ENCODE data around the gene ASB5.
"Not testable (repeated sequence)": the region's sequence is repeated elsewhere in the genome, so short reads cannot be mapped to it uniquely, and the experiment has no call there.

ASB5 gene

GRCh38 chr4:176217510-176217909 is 51.5 kb downstream of the ASB5 start:
- no peak for DNase-seq

- DNase-seq = not testable (repeated sequence)
Observed at GRCh38 chr4:176212351-176212750, 56.7 kb downstream of the ASB5 start.

- DNase-seq = no peak
Observed at GRCh38 chr4:176210579-176211296, 58.3 kb downstream of the ASB5 start.

GRCh38 chr4:176210101-176210500 is 58.9 kb downstream of the ASB5 start:
- DNase-seq = no peak

- DNase-seq = no peak
Observed at GRCh38 chr4:176209535-176209934, 59.5 kb downstream of the ASB5 start.

- DNase-seq = no peak
Observed at GRCh38 chr4:176207839-176208238, 61.2 kb downstream of the ASB5 start.

- DNase-seq = no peak
Observed at GRCh38 chr4:176205299-176205698, 63.7 kb downstream of the ASB5 start.

GRCh38 chr4:176198316-176198903 is 70.6 kb downstream of the ASB5 start:
- DNase-seq = no peak

GRCh38 chr4:176195184-176195978 is 73.6 kb downstream of the ASB5 start, which contains the start of gene SPATA4:
Gene SPATA4 (minus strand): TSS chr4:176195585. CDS start chr4:176195562, 23 bp downstream.
- peak; percentile 78 to 87 for DNase-seq

GRCh38 chr4:176193938-176194337 is 75.1 kb downstream of the ASB5 start:
- DNase-seq = no peak

GRCh38 chr4:176193126-176193525 is 75.9 kb downstream of the ASB5 start:
- no peak for DNase-seq

GRCh38 chr4:176191974-176192373 is 77.0 kb downstream of the ASB5 start:
- DNase-seq = no peak

GRCh38 chr4:176189891-176190795 is 78.9 kb downstream of the ASB5 start:
- DNase-seq = no peak

- DNase-seq = peak; percentile 27 to 38
Observed at GRCh38 chr4:176188654-176189053, 80.4 kb downstream of the ASB5 start.

GRCh38 chr4:176187624-176188023 is 81.4 kb downstream of the ASB5 start:
- DNase-seq = no peak

GRCh38 chr4:176186671-176187395 is 82.2 kb downstream of the ASB5 start:
- DNase-seq = no peak

GRCh38 chr4:176186067-176186466 is 83.0 kb downstream of the ASB5 start:
- no peak for DNase-seq

GRCh38 chr4:176185051-176185450 is 84.0 kb downstream of the ASB5 start:
- DNase-seq = no peak
